ENCODE data around the gene DPP10. TPM values are rescaled to one million over a fixed set of nuclear protein-coding genes. Genes with fewer than 3 reads are reported as not detected.

Gene DPP10
- total RNA-seq, 1 donor from 2014 or later, result 6.5 TPM

GRCh38 chr2:114784046-114784445 lies 341.6 kb downstream of the DPP10 start:
- Histone ChIP-seq H4K20me1 (ENCODE audit: low read depth) (no peaks in the 10 kb centered on the region), H3K9me3 (ENCODE audit: low read depth) (no peaks in the 10 kb centered on the region), H2AFZ (replicated peaks) (no peak overlapping the region), H3K27ac (no peak overlapping the region), H3K4me1 (no peaks in the 10 kb centered on the region), H3F3A (ENCODE audit: low read depth) (no peaks in the 10 kb centered on the region), H3K79me2 (ENCODE audit: low read depth) (no peaks in the 10 kb centered on the region), H3K27me3 (no peaks in the 10 kb centered on the region), H3K4me3 (no peak overlapping the region), H3K9ac (no peak overlapping the region), H3K36me3 (no peaks in the 10 kb centered on the region), H3K4me2 (no peak overlapping the region)
- Mint-ChIP-seq H3K4me3 (no peak overlapping the region), H3K27ac (no peak overlapping the region), H3K27me3 (ENCODE audit: insufficient read depth, low read depth) (no peaks in the 10 kb centered on the region), H3K4me1 (peaks cover 19% of the 10 kb centered on the region), H3K36me3 (no peaks in the 10 kb centered on the region), H3K9me3 (no peaks in the 10 kb centered on the region)
- no peak for DNase-seq (ENCODE audit: low spot score)
- TF ChIP-seq EZH2phosphoT487 (IDR thresholded peaks at IDR 0.05) (no peak), EZH2 (IDR thresholded peaks at IDR 0.05) (no peak), CTCF (IDR thresholded peaks at IDR 0.05) (no peak)

GRCh38 chr2:114784890-114785583 lies 342.6 kb downstream of the DPP10 start:
- no peaks in the 10 kb centered on the region for H4K20me1 ChIP-seq (ENCODE audit: low read depth)
- H3K27ac ChIP-seq, result no peak overlapping the region
- H3K27me3 Mint-ChIP-seq (ENCODE audit: insufficient read depth, low read depth), result no peaks in the 10 kb centered on the region
- H3K9ac ChIP-seq, result no peak overlapping the region
- H3K4me1 Mint-ChIP-seq, result peaks cover 19% of the 10 kb centered on the region
- H3K4me1 ChIP-seq, result no peaks in the 10 kb centered on the region
- no peaks in the 10 kb centered on the region for H3F3A ChIP-seq (ENCODE audit: low read depth)
- no peaks in the 10 kb centered on the region for H3K9me3 ChIP-seq (ENCODE audit: low read depth)
- no peak for DNase-seq (ENCODE audit: low spot score)
- TF ChIP-seq EZH2phosphoT487 (IDR thresholded peaks at IDR 0.05) (no peak), CTCF (IDR thresholded peaks at IDR 0.05) (no peak), EZH2 (IDR thresholded peaks at IDR 0.05) (no peak)
- no peak overlapping the region for H3K4me3 ChIP-seq
- no peaks in the 10 kb centered on the region for H3K36me3 ChIP-seq
- no peaks in the 10 kb centered on the region for H3K9me3 Mint-ChIP-seq
- peak overlapping the region; percentile 71 for H3K27ac Mint-ChIP-seq
- H3K27me3 ChIP-seq, result no peaks in the 10 kb centered on the region
- no peak overlapping the region for H3K4me3 Mint-ChIP-seq
- H3K79me2 ChIP-seq (ENCODE audit: low read depth), result no peaks in the 10 kb centered on the region
- H3K4me2 ChIP-seq, result no peak overlapping the region
- no peaks in the 10 kb centered on the region for H3K36me3 Mint-ChIP-seq
- no peak overlapping the region for H2AFZ ChIP-seq (replicated peaks)

DNA sequence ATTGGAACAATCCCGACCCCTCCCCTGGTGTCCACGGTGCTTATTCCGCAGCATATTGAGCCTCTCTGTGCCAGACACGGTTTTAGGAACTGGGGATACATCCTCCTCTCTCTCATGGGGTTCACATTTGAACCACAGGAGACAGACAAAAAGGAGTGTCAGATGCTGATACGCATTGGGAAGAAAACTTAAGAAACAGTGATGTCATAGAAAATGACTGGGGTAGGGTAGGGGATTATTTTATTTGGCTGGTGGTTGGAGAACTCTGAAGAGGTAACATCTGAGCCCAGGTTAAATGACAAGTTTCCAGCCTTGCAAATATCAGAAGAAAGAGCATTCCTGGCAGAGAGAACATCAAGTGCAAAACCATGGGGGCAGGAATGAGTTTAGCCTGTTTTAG lies 344.5 kb downstream of the DPP10 start:
- Histone ChIP-seq H2AFZ (replicated peaks) (no peak overlapping the region), H3K36me3 (no peaks in the 10 kb centered on the region), H3K9me3 (ENCODE audit: low read depth) (no peaks in the 10 kb centered on the region), H3F3A (ENCODE audit: low read depth) (no peaks in the 10 kb centered on the region), H3K4me2 (no peak overlapping the region), H3K4me1 (no peaks in the 10 kb centered on the region), H3K79me2 (ENCODE audit: low read depth) (no peaks in the 10 kb centered on the region), H3K9ac (no peak overlapping the region), H4K20me1 (ENCODE audit: low read depth) (no peaks in the 10 kb centered on the region), H3K27me3 (no peaks in the 10 kb centered on the region), H3K4me3 (no peak overlapping the region), H3K27ac (no peak overlapping the region)
- no peak for DNase-seq (ENCODE audit: low spot score)
- no peak overlapping the region for H3K4me3 Mint-ChIP-seq
- TF ChIP-seq CTCF (IDR thresholded peaks at IDR 0.05) (no peak), EZH2phosphoT487 (IDR thresholded peaks at IDR 0.05) (no peak), EZH2 (IDR thresholded peaks at IDR 0.05) (no peak)
- no peaks in the 10 kb centered on the region for H3K36me3 Mint-ChIP-seq
- peaks cover 19% of the 10 kb centered on the region for H3K4me1 Mint-ChIP-seq
- no peak overlapping the region for H3K27ac Mint-ChIP-seq
- no peaks in the 10 kb centered on the region for H3K27me3 Mint-ChIP-seq (ENCODE audit: insufficient read depth, low read depth)
- H3K9me3 Mint-ChIP-seq, result no peaks in the 10 kb centered on the region

Measured in neural progenitor cell (in vitro differentiated cells).